GM21717 (cell line): ENCODE data around the gene CATSPERB.
"Not testable (repeated sequence)": the region's sequence is repeated elsewhere in the genome, so short reads cannot be mapped to it uniquely, and the experiment has no call there.

Experiments
- ATAC-seq: cut with Tn5 transposase; IDR thresholded peaks from one replicate; pipeline ENCODE4 v1.9.1; 2021; ENCODE audit warnings: mild to moderate bottlenecking, moderate library complexity; ENCODE audit not compliant: unreplicated experiment

Gene CATSPERB

GRCh38 chr14:91739867-91740266 lies 8.0 kb upstream of the CATSPERB start:
- not testable (repeated sequence) for ATAC-seq

- ATAC-seq, result no peak
Measured at GRCh38 chr14:91737619-91738018, 5.7 kb upstream of the CATSPERB start.

- ATAC-seq, result no peak
Measured at GRCh38 chr14:91732859-91733477, 1.1 kb upstream of the CATSPERB start.

GRCh38 chr14:91732439-91732838 lies 553 bp upstream of the CATSPERB start:
- ATAC-seq, result no peak

- no peak for ATAC-seq
Measured at GRCh38 chr14:91731018-91731417, 868 bp downstream of the CATSPERB start.

GRCh38 chr14:91729756-91730155 lies 2.1 kb downstream of the CATSPERB start:
- no peak for ATAC-seq

GRCh38 chr14:91728616-91729183 lies 3.2 kb downstream of the CATSPERB start:
- ATAC-seq, result no peak

GRCh38 chr14:91727121-91727520 lies 4.8 kb downstream of the CATSPERB start:
- no peak for ATAC-seq

GRCh38 chr14:91723501-91723900 lies 8.4 kb downstream of the CATSPERB start:
- ATAC-seq, result no peak

- ATAC-seq, result no peak
Measured at GRCh38 chr14:91722386-91722785, 9.5 kb downstream of the CATSPERB start.

GRCh38 chr14:91719839-91720238 lies 12.0 kb downstream of the CATSPERB start:
- ATAC-seq, result no peak

GRCh38 chr14:91716999-91717398 lies 14.9 kb downstream of the CATSPERB start:
- no peak for ATAC-seq

GRCh38 chr14:91714805-91715204 lies 17.1 kb downstream of the CATSPERB start:
- no peak for ATAC-seq

GRCh38 chr14:91708795-91709194 lies 23.1 kb downstream of the CATSPERB start:
- no peak for ATAC-seq

- no peak for ATAC-seq
Measured at GRCh38 chr14:91706996-91707395, 24.9 kb downstream of the CATSPERB start.

GRCh38 chr14:91694643-91695042 lies 37.2 kb downstream of the CATSPERB start:
- no peak for ATAC-seq

GRCh38 chr14:91693346-91693745 lies 38.5 kb downstream of the CATSPERB start:
- ATAC-seq, result no peak

GRCh38 chr14:91692075-91692474 lies 39.8 kb downstream of the CATSPERB start:
- ATAC-seq, result no peak

GRCh38 chr14:91689608-91690007 lies 42.3 kb downstream of the CATSPERB start:
- ATAC-seq, result no peak

- not testable (repeated sequence) for ATAC-seq
Measured at GRCh38 chr14:91687436-91687835, 44.5 kb downstream of the CATSPERB start.

- no peak for ATAC-seq
Measured at GRCh38 chr14:91685600-91685999, 46.3 kb downstream of the CATSPERB start.

- ATAC-seq, result no peak
Measured at GRCh38 chr14:91681893-91682563, 49.9 kb downstream of the CATSPERB start.
